ENCODE data around the gene MACROD2. TPM values are rescaled to one million over a fixed set of nuclear protein-coding genes. Genes with fewer than 3 reads are reported as not detected.

MACROD2 gene
- polyA plus RNA-seq, 1 donor from 2014 or later, result 23.2 TPM

DNA sequence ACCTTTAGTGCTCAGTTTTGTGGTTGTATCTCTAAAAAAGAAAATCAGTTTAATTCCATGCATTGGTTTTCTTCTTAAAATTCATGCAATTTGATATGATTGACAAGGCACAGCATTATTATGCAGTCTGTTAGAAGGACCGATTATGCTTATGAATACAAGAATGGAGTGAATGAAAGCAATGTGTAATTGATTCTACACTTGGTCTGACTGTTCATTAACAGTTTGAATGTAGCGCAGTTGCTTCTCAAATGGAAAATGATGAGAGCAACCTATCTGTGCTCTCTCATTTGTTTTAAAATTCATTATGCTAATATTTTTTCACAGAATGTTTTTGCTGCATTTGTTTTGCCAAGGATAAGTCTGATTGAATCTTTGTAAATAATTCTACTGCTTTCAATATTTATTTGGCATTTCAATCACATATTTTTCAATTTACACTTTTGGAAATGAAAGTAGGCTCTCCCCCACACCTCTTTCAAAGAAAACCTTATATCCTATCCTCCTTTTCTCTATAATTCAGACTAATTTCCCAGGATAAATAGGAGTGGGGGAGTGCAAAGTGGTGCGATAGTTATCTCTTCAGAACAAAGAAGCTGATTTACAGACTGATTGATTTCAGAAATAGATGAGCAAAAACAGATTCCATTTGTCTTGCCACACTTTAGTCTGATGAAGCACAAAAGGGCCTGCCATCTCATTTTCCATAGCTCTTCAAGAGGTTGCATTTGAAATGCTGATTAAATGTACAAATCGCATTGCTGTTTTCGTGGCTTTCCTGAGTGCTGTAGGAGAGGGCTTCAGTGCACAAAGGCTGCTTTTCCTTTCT lies 1227.4 kb downstream of the MACROD2 start:
- H3K79me2 ChIP-seq (replicated peaks; ENCODE audit: insufficient read depth, low read length), result no peaks in the 10 kb centered on the region
- H2AFZ ChIP-seq (ENCODE audit: low read depth, low read length), result no peak overlapping the region
- no peaks in the 10 kb centered on the region for H3K9me2 ChIP-seq (ENCODE audit: insufficient read depth, low read length)
- no peaks in the 10 kb centered on the region for H3K36me3 ChIP-seq (ENCODE audit: insufficient read depth, low read length)
- no peaks in the 10 kb centered on the region for H3K9me3 ChIP-seq (ENCODE audit: low read length)
- peak overlapping the region; percentile 41 for H3K4me3 ChIP-seq (ENCODE audit: low read length)
- TF ChIP-seq EP300 (conservative IDR thresholded peaks at IDR 0.05; ENCODE audit: poor library complexity, severe bottlenecking) (peak; percentile 16), POLR2AphosphoS5 (IDR thresholded peaks at IDR 0.05) (peak; percentile 57), MXI1 (conservative IDR thresholded peaks at IDR 0.05; ENCODE audit: poor library complexity, severe bottlenecking) (no peak), RAD21 (conservative IDR thresholded peaks at IDR 0.05) (peak; percentile 25)
- peak overlapping the region; percentile 76 for H3K27ac ChIP-seq (ENCODE audit: low read length)
- H3F3A ChIP-seq (ENCODE audit: insufficient read depth, low read length, poor library complexity, severe bottlenecking), result no peaks in the 10 kb centered on the region
- no peaks in the 10 kb centered on the region for H4K20me1 ChIP-seq (ENCODE audit: insufficient read depth)
- peak overlapping the region; percentile 38 for H3K4me2 ChIP-seq (ENCODE audit: low read length)
- H3K9ac ChIP-seq (ENCODE audit: low read length), result peak overlapping the region; percentile 35
- no peaks in the 10 kb centered on the region for H3K27me3 ChIP-seq (ENCODE audit: insufficient read depth, low read depth, low read length)

DNA sequence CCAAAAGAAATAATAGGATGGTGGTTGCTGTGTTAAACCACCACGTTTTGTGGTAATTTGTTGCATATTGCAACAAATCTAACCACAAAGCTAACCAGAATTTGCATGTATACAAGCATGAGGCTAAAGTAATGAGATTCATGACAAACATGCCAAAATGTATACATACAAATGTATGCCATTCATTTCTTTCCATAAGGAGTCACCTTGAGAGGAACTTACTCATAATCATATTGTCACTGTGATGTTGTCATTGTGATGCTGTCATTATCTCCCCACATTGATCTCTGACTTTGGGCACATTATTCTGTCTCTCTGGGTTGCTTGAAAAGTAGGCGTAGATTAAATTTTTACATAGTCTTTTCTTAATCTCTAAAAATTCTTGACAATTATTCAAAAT lies 1228.9 kb downstream of the MACROD2 start:
- Histone ChIP-seq H2AFZ (ENCODE audit: low read depth, low read length) (no peak overlapping the region), H3K9me2 (ENCODE audit: insufficient read depth, low read length) (no peaks in the 10 kb centered on the region)
- peak; percentile 17 for TF ChIP-seq POLR2AphosphoS5 (IDR thresholded peaks at IDR 0.05)
- no peak for TF ChIP-seq SMC3 (conservative IDR thresholded peaks at IDR 0.05; ENCODE audit: poor library complexity)
- no peak for TF ChIP-seq REST (IDR thresholded peaks at IDR 0.05; ENCODE audit: borderline replicate concordance)
- peak; percentile 19 for TF ChIP-seq EP300 (conservative IDR thresholded peaks at IDR 0.05; ENCODE audit: poor library complexity, severe bottlenecking)

GRCh38 chr20:15227102-15227501 lies 1231.8 kb downstream of the MACROD2 start:
- H3K4me2 ChIP-seq (ENCODE audit: low read length), result no peak overlapping the region
- H4K20me1 ChIP-seq (ENCODE audit: insufficient read depth), result no peaks in the 10 kb centered on the region
- TF ChIP-seq TAF1 (IDR thresholded peaks at IDR 0.05; ENCODE audit: low read depth) (no peak), MXI1 (conservative IDR thresholded peaks at IDR 0.05; ENCODE audit: poor library complexity, severe bottlenecking) (no peak)
- H2AFZ ChIP-seq (ENCODE audit: low read depth, low read length), result no peak overlapping the region
- no peak overlapping the region for H3K4me3 ChIP-seq (ENCODE audit: low read length)
- H3K9me2 ChIP-seq (ENCODE audit: insufficient read depth, low read length), result no peaks in the 10 kb centered on the region
- H3K79me2 ChIP-seq (replicated peaks; ENCODE audit: insufficient read depth, low read length), result no peaks in the 10 kb centered on the region
- no peaks in the 10 kb centered on the region for H3K9me3 ChIP-seq (ENCODE audit: low read length)
- H3K27ac ChIP-seq (ENCODE audit: low read length), result no peak overlapping the region
- no peaks in the 10 kb centered on the region for H3K27me3 ChIP-seq (ENCODE audit: insufficient read depth, low read depth, low read length)
- no peak overlapping the region for H3K9ac ChIP-seq (ENCODE audit: low read length)
- no peaks in the 10 kb centered on the region for H3F3A ChIP-seq (ENCODE audit: insufficient read depth, low read length, poor library complexity, severe bottlenecking)
- H3K36me3 ChIP-seq (ENCODE audit: insufficient read depth, low read length), result no peaks in the 10 kb centered on the region

More for the DNA sequence above, 1228.9 kb downstream of the MACROD2 start:
- H3K4me3 ChIP-seq (ENCODE audit: low read length), result no peak overlapping the region
- no peaks in the 10 kb centered on the region for H4K20me1 ChIP-seq (ENCODE audit: insufficient read depth)
- H3K27ac ChIP-seq (ENCODE audit: low read length), result peak overlapping the region; percentile 76
- H3K9me3 ChIP-seq (ENCODE audit: low read length), result no peaks in the 10 kb centered on the region
- H3K79me2 ChIP-seq (replicated peaks; ENCODE audit: insufficient read depth, low read length), result no peaks in the 10 kb centered on the region
- H3F3A ChIP-seq (ENCODE audit: insufficient read depth, low read length, poor library complexity, severe bottlenecking), result no peaks in the 10 kb centered on the region
- no peak overlapping the region for H3K4me2 ChIP-seq (ENCODE audit: low read length)
- H3K27me3 ChIP-seq (ENCODE audit: insufficient read depth, low read depth, low read length), result no peaks in the 10 kb centered on the region
- H3K9ac ChIP-seq (ENCODE audit: low read length), result no peak overlapping the region
- H3K36me3 ChIP-seq (ENCODE audit: insufficient read depth, low read length), result no peaks in the 10 kb centered on the region
